Measurements from ENCODE around the gene GGACT.
"Not testable (repeated sequence)": the region's sequence is repeated elsewhere in the genome, so short reads cannot be mapped to it uniquely, and the experiment has no call there.

GGACT gene

GRCh38 chr13:100588331-100589177 lies at the start of gene GGACT:
GGACT (minus strand) TSS chr13:100588789; CDS start chr13:100532591, 56,198 bp downstream.
- DNase-seq, result peak; percentile 82

DNA sequence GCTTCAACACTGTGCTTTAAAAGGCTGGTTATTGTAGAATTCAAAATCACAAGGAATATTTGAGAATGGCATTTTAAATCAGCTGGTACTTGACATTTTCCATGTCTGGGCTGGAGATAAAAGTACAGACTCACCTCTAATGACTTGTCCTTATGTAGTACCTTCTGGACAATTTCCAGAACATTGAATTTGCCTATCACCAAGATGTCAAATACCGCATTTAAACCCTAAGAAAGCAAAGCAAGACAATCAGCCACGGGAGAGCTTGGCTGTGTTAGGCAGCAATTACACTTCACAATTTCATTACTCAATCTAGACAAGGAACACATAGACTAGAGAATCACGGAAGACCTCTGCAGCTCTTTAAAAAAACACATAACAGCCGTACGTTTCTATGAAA lies 49.2 kb upstream of the GGACT start:
- no peak for DNase-seq

GRCh38 chr13:100637380-100637779 lies 48.8 kb upstream of the GGACT start:
- no peak for DNase-seq

DNA sequence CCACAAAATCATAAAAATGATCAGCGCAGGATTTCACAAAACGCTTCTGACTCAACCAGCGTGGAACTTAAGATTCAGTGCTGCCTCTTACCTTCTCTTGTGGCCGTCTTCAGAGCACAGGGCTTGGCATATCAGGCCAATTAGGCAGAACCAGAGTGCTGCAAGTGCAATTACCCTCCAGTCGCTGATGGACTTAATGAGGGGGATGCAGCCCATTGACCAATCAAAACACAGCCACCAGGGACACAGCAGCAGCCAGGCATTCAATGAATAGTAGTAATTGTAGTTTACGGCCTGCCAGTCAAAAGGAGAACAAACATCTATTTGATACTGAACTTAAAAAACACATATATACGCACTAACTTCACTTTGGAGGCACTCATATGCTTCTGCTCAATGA lies 47.9 kb upstream of the GGACT start:
- peak; percentile 52 for DNase-seq

DNA sequence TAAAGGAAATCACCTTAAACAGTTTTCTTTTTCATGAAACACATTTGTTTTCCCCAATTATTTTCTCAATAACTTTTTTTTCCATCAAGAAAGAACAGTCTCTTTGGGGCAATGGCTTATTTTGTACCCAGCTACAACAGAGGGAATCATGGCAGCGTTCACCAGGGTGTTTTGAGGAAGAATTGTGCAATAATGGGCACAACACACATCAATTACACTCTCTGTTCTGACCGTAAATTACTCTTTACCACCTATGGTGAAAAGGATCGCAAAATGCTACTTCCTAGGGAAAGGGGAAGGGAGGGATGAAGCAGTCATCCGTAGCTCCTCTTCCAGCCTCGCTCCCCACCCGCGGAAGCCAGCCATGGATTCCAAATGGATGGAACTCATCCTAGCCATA lies 47.4 kb upstream of the GGACT start:
- no peak for DNase-seq

GRCh38 chr13:100634696-100635095 lies 46.1 kb upstream of the GGACT start:
- no peak for DNase-seq

DNA sequence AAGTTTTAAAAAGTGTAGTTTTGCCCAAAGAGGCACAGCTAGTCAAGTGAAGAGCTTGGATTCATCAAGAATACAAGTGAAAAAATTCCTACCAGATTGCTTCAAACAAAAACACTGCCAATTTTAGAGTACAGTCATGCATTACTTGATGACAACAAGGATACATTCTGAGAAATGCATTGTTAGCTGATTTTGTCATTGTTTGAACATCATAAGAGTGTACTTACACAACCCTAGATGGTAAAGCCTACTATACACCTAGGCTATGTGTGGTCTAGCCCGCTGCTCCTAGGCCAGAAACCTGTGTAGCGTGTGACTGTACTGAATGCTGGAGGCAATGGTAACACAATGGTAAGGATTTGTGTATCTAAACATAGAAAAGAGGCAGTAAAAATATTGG lies 44.9 kb upstream of the GGACT start:
- no peak for DNase-seq

- DNase-seq, result peak; percentile 85
These were observed 42.0 kb upstream of the GGACT start for GRCh38 chr13:100630555-100630954.

DNA sequence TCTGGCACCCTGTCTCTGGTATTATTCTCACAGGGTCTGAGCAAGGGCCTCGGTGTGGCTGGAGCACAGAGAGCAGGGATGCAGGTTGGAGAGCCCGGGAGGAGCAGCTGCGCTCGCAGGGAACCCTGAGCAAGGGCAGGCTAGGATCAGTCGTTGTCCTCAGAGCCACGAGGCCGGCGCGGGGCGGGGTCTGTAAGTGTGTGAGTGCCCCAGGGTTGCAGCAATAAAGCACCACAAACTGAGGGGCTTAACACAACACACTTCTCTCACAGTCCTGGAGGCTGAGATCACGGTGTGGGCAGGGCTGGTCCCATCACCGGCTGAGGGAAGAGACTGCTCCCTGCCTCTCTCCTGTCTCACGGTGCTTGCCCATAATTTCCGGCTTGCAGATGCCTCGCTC lies 38.5 kb upstream of the GGACT start:
- no peak for DNase-seq

GRCh38 chr13:100625447-100625846 lies 36.9 kb upstream of the GGACT start:
- DNase-seq, result no peak

DNA sequence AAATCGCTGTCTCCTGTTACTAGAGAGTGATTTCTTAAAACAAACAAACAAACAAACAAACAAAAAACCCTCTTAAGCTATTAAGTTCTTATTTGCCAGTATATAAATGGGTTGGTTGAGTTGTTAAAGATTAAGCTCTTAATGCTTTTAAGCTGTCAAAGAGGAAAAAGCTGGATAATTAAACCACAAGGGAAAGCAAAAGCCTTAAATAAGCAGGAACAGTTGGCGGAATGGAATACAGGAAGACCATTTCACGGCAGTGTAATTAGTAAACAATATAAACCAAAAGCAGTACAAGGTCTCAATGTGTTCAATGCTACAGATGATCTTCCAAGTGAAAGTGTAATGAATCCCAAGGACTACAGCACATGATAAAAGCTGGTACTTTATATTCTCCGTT lies 32.2 kb upstream of the GGACT start:
- DNase-seq, result no peak

DNA sequence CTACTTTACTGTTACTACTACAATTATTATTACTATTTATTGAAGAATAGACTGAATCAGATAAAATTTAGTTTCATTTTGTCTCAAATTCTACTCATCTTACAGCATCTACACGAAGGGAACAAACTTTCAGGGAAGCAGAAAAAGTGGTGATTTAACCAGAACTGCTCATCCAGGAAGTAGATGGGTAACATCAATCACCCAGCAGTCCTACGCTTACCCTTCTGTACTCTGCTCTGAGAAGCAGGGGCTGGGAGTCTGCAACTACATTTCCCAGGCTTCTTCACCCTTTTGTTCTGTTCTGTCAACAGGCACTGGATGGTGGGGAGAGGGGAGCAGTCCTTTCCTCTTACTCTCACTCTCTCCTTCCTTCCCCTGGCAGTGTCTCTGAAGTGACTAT lies 31.4 kb upstream of the GGACT start:
- DNase-seq, result no peak

DNA sequence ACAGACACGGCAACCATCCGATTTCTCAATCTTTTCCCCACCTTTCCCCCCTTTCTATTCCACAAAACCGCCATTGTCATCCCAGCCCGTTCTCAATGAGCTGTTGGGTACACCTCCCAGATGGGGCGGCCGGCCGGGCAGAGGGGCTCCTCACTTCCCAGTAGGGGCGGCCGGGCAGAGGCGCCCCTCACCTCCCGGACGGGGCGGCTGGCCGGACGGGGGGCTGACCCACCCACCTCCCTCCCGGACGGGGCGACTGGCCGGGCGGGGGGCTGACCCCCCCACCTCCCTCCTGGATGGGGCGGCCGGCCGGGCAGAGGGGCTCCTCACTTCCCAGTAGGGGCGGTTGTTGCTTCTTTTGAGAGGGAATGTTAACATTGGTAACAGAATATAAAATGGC lies 30.3 kb upstream of the GGACT start:
- DNase-seq, result not testable (repeated sequence)

- DNase-seq, result no peak
These were observed 24.4 kb upstream of the GGACT start for GRCh38 chr13:100613031-100613430.

GRCh38 chr13:100611678-100612492 lies 23.3 kb upstream of the GGACT start:
- no peak for DNase-seq

- DNase-seq, result no peak
These were observed 22.1 kb upstream of the GGACT start for GRCh38 chr13:100610391-100611347.

DNA sequence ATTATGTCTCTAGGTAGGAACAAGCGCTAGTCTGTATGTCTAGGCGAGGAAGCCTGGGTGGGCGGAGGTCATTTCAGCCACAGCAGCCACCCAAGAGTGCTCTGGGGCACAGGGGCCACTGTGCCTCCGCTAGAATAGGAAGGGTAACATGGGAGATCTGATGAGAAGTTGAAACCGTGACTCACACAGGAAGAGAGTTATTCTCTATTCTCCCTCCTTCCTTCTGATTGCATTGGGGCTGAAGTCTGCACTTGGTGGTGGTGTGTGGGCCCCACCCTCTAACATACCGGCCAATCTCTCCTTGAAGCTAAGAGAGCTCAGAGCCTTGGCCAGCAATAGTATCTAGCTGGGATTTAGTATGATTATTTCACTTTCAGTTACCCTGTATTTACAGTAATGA lies 20.3 kb upstream of the GGACT start:
- DNase-seq, result no peak

DNA sequence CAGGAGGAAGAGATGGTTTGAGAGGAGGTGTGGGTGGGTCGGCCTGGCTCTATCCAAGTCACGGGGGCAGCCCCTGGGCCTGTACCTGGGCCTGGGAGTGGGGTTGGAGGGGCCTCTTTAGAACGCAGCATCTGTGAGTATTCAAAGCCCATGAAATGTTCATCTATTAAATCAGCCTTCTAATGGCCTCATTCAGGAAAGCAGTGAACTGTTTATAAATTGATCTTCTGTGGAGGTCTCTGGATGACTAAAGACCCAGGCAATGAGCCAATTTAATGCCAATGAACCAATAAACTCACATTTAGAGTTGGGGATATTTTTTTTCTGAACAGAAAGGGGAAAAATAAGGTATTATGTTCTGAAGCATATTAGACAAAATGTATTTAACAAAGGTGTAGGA lies 19.9 kb upstream of the GGACT start:
- no peak for DNase-seq

- no peak for DNase-seq
These were observed 16.5 kb upstream of the GGACT start for GRCh38 chr13:100604918-100605710.

DNA sequence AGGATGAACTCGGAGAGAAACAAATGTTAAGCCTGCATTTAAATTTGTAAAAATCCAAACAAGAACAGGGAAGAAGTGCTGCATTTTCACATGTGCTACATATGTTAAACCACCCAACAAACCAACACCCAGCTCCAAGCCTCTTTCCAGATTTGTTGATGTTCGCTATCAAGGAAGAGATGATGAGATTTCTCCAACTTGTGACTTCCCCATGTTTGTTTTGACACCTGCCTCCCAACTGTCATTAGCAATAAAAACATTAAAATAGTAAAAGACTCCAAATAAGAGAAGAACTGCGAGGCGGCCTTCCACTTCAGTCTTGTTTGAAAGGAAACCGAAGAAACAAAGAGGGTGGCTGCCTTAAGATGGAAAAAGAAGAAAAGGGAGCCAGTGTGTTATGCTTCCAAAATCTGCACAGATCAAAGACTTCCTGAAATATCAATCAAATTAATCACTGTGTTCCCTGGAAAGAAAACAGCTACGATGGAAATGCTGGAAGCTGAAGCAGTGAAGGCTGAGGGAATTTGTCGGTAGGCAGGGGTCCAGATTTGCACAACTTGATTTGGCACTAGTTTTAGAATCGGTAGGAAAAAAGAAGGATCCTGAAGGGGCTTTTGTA lies 14.0 kb upstream of the GGACT start:
- DNase-seq, result no peak

- no peak for DNase-seq
These were observed 13.1 kb upstream of the GGACT start for GRCh38 chr13:100601716-100602115.

DNA sequence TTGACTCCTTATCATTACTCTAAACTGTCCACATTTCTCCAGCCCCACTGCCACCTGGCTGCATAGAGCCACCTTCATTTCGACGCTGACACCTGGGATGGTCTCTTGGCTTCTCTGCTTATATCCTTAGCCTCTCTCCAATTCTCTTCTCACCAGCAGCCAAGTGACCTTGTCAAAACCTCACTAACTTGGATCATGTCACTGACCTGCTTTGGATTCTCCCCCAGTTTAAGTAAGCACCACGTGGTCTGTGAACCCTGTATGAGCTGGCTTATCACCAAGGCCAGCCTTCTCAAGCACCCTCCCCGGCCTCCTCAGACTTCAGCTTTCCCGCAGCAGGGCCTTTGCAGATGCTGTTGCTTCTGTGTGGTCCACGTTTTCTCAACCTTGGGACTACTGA lies 12.3 kb upstream of the GGACT start:
- DNase-seq, result no peak
